Jurkat, Clone E6-1 (cell line): Measurements from ENCODE around the gene HUNK.
"Not testable (repeated sequence)": the region's sequence is repeated elsewhere in the genome, so short reads cannot be mapped to it uniquely, and the experiment has no call there.

Experiments
- DNase-seq: peaks from one replicate; pipeline ENCODE4 v3.0.0-alpha.2; 2011; ENCODE audit warnings: low read depth, low spot score
- H3K4me3 ChIP-seq: 2 replicates; pipeline ENCODE4 v1.5.1; 2011; ENCODE audit warnings: mild to moderate bottlenecking, low read length, control low read depth, moderate library complexity

HUNK gene

GRCh38 chr21:31866077-31866511 is 6.7 kb upstream of the HUNK start:
- no peak overlapping the region for H3K4me3 ChIP-seq
- DNase-seq, result peak; percentile 69

GRCh38 chr21:31869750-31870149 is 3.1 kb upstream of the HUNK start:
- H3K4me3 ChIP-seq, result no peak overlapping the region
- DNase-seq, result no peak

GRCh38 chr21:31870472-31871193 is 2.2 kb upstream of the HUNK start:
- no peak for DNase-seq
- H3K4me3 ChIP-seq, result no peak overlapping the region

GRCh38 chr21:31871371-31871770 is 1.4 kb upstream of the HUNK start:
- not testable (repeated sequence) for H3K4me3 ChIP-seq, DNase-seq

- DNase-seq, result no peak
- H3K4me3 ChIP-seq, result peak overlapping the region; percentile 62
Observed at GRCh38 chr21:31872072-31872451, 758 bp upstream of the HUNK start.

GRCh38 chr21:31873275-31873695 is 465 bp downstream of the HUNK start:
- no peak for DNase-seq
- H3K4me3 ChIP-seq, result peak overlapping the region; percentile 62

GRCh38 chr21:31873696-31874599 is 1.1 kb downstream of the HUNK start:
- H3K4me3 ChIP-seq, result peak overlapping the region; percentile 62
- DNase-seq, result peak; percentile 16

- no peak overlapping the region for H3K4me3 ChIP-seq
- DNase-seq, result no peak
Observed at GRCh38 chr21:31874812-31875212, 2.0 kb downstream of the HUNK start.

GRCh38 chr21:31875496-31876015 is 2.7 kb downstream of the HUNK start:
- no peak for DNase-seq
- no peak overlapping the region for H3K4me3 ChIP-seq

GRCh38 chr21:31877463-31877957 is 4.7 kb downstream of the HUNK start:
- no peak overlapping the region for H3K4me3 ChIP-seq
- DNase-seq, result no peak

- DNase-seq, result no peak
- H3K4me3 ChIP-seq, result no peak overlapping the region
Observed at GRCh38 chr21:31878831-31879230, 6.0 kb downstream of the HUNK start.

- no peak for DNase-seq
- H3K4me3 ChIP-seq, result no peak overlapping the region
Observed at GRCh38 chr21:31879241-31879650, 6.4 kb downstream of the HUNK start.

- DNase-seq, result no peak
Observed at GRCh38 chr21:31879911-31880310, 7.1 kb downstream of the HUNK start.

GRCh38 chr21:31880816-31881215 is 8.0 kb downstream of the HUNK start:
- H3K4me3 ChIP-seq, result no peak overlapping the region
- no peak for DNase-seq

More at GRCh38 chr21:31879911-31880310, 7.1 kb downstream of the HUNK start:
- H3K4me3 ChIP-seq, result no peak overlapping the region

GRCh38 chr21:31882711-31883110 is 9.9 kb downstream of the HUNK start:
- H3K4me3 ChIP-seq, result no peak overlapping the region
- no peak for DNase-seq

GRCh38 chr21:31885146-31885545 is 12.3 kb downstream of the HUNK start:
- no peak for DNase-seq

GRCh38 chr21:31886915-31887314 is 14.1 kb downstream of the HUNK start:
- H3K4me3 ChIP-seq, result no peak overlapping the region
- no peak for DNase-seq

More at GRCh38 chr21:31885146-31885545, 12.3 kb downstream of the HUNK start:
- no peak overlapping the region for H3K4me3 ChIP-seq

GRCh38 chr21:31887391-31887841 is 14.6 kb downstream of the HUNK start:
- H3K4me3 ChIP-seq, result no peak overlapping the region
- DNase-seq, result no peak

GRCh38 chr21:31888936-31889371 is 16.1 kb downstream of the HUNK start:
- no peak for DNase-seq
- no peak overlapping the region for H3K4me3 ChIP-seq

- DNase-seq, result no peak
- H3K4me3 ChIP-seq, result no peak overlapping the region
Observed at GRCh38 chr21:31889460-31889859, 16.6 kb downstream of the HUNK start.
